Panc1 (cell line): ENCODE results near the gene KIAA0232. TPM values are rescaled to one million over a fixed set of nuclear protein-coding genes. Genes with fewer than 3 reads are reported as not detected.

Source experiments
- ATAC-seq: fragments of 200-7000 bp; cut with Tn5 transposase; 2 replicates; pipeline ENCODE4 v1.9.1; 2020; ENCODE audit warnings: mild to moderate bottlenecking, moderate library complexity
- BruUV-seq: library from RNA; stranded (reverse); fragments of 400-500 nt; replicated peaks from 2 replicates; lab custom pipeline; 2021; lab: Mats Ljungman, UMichigan
- CTCF ChIA-PET: fragments of 300-600 bp; sonication (Branson Sonifier 250); formaldehyde crosslinking; loops from one replicate; lab custom pipeline; 2022; ENCODE audit warnings: antibody characterized with exemption; lab: Charles Lee
- POLR2A ChIA-PET: fragments of 300-600 bp; sonication (Branson Sonifier 250); formaldehyde crosslinking; loops from one replicate; lab custom pipeline; 2022; ENCODE audit warnings: antibody characterized with exemption; lab: Charles Lee
- DNase-seq: peaks from one replicate; pipeline ENCODE4 v3.0.0-alpha.2; 2010; ENCODE audit warnings: low read depth, low spot score
- H3K27ac ChIP-seq: 2 replicates; pipeline ENCODE4 v1.5.1; 2011; ENCODE audit warnings: mild to moderate bottlenecking, low read length, inconsistent platforms
- H3K27me3 ChIP-seq: fragments of 200-500 bp; sonication (Bioruptor generic); 2 replicates; pipeline ENCODE4 v1.6.0; 2014; ENCODE audit warnings: low read length, inconsistent platforms; ENCODE audit not compliant: control insufficient read depth, insufficient read depth
- H3K36me3 ChIP-seq: fragments of 200-500 bp; sonication (Bioruptor generic); 2 replicates; pipeline ENCODE4 v1.5.1; 2014; ENCODE audit warnings: inconsistent platforms, mild to moderate bottlenecking, low read length, moderate library complexity; ENCODE audit not compliant: control insufficient read depth, insufficient read depth
- H3K4me1 ChIP-seq: 2 replicates; pipeline ENCODE4 v1.5.1; 2011; ENCODE audit warnings: inconsistent platforms, mild to moderate bottlenecking, low read length, moderate library complexity; ENCODE audit not compliant: control insufficient read depth, insufficient read depth
- H3K4me3 ChIP-seq, 2 experiments: 2 replicates each; pipeline ENCODE4 v1.5.1; 2011 to 2012; ENCODE audit warnings: low read depth in 2 of 2, low read length in 2 of 2, mild to moderate bottlenecking in 2 of 2, inconsistent platforms in 1 of 2, moderate library complexity in 1 of 2
- H3K9me3 ChIP-seq: fragments of 200-500 bp; sonication (Bioruptor generic); 2 replicates; pipeline ENCODE4 v1.5.1; 2014; ENCODE audit warnings: low read depth, mild to moderate bottlenecking, inconsistent platforms, low read length, moderate library complexity; ENCODE audit not compliant: control insufficient read depth, insufficient read depth
- POLR2AphosphoS5 ChIP-seq: IDR thresholded peaks from 2 replicates; pipeline ENCODE4 v1.6.1; 2012; ENCODE audit warnings: mild to moderate bottlenecking, low read depth, low read length, moderate library complexity
- SIN3A ChIP-seq: IDR thresholded peaks from 2 replicates; pipeline ENCODE4 v1.6.1; 2012; ENCODE audit warnings: low read depth, mild to moderate bottlenecking, low read length, moderate library complexity, borderline replicate concordance; ENCODE audit not compliant: insufficient read depth
- TCF7L2 ChIP-seq: IDR thresholded peaks from 2 replicates; pipeline ENCODE4 v1.6.1; 2011; ENCODE audit warnings: mild to moderate bottlenecking, low read depth, low read length, inconsistent platforms
- in situ Hi-C: cut with HindIII; loops from 2 replicates; pipeline ENCODE4 v1.10.0; 2016; ENCODE audit warnings: low sequenced_read_pairs, low pct_unique_long_range_greater_than_20kb
- intact Hi-C: fragments of 100-400 bp; cut with micrococcal nuclease; formaldehyde crosslinking; loops from one replicate; pipeline ENCODE4 v1.10.0; 2022; ENCODE audit not compliant: unreplicated experiment
- total RNA-seq: library from RNA; stranded (reverse); gene quantifications from one replicate; pipeline ENCODE4 v1.2.1, GENCODE V29; 2021; ENCODE audit not compliant: unreplicated experiment
- TF ChIP-seq, protein P1 (sequence below), 2 experiments: IDR thresholded peaks; 2 replicates each; pipeline ENCODE4 v1.6.1; 2011 to 2012; ENCODE audit warnings: low read depth in 2 of 2, control low read depth in 1 of 2, low read length in 1 of 2, mild to moderate bottlenecking in 1 of 2, moderate library complexity in 1 of 2; ENCODE audit not compliant: insufficient read depth in 1 of 2
- TF ChIP-seq, protein P2 (sequence below): fragments of 450-650 bp; IDR thresholded peaks from 2 replicates; pipeline ENCODE4 v1.5.1; 2017; ENCODE audit warnings: mild to moderate bottlenecking

The KIAA0232 gene
- total RNA-seq, 1 experiment from 2014 or later, result 20.2 TPM

DNA sequence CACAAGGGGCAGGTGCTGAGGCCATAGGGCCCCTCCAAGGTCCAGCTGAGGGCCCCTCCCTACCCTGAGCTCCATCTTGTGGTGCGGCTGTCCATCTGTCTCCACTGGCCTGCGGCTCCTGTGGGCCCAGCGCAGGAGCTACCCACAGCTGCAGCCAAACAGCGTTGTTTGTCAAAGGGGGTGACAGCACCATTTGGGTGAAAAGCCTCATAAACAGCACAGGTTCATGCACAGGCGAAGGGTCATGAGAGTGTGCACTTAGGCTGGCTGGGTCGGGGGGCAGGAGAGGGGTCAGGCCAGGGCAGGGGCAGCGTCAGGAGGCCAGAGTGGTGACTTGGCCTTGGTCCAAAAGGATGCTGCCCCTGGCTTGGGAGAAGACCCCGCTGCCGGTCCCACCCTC lies 34.2 kb upstream of the KIAA0232 start:
- no peaks in the 10 kb centered on the region for H3K27me3 ChIP-seq
- intact Hi-C loops, result no loop called here
- no TSS peak for BruUV-seq
- ChIA-PET CTCF (no interaction called here), POLR2A (no interaction called here)
- in situ Hi-C loops, result no loop called here
- H3K9me3 ChIP-seq, result no peaks in the 10 kb centered on the region
- DNase-seq (no peak), ATAC-seq (no peak)
- no peak overlapping the region for H3K4me3 ChIP-seq
- TF ChIP-seq SIN3A (no peak), TCF7L2 (no peak), POLR2AphosphoS5 (no peak)
- TF ChIP-seq, protein P1, sequence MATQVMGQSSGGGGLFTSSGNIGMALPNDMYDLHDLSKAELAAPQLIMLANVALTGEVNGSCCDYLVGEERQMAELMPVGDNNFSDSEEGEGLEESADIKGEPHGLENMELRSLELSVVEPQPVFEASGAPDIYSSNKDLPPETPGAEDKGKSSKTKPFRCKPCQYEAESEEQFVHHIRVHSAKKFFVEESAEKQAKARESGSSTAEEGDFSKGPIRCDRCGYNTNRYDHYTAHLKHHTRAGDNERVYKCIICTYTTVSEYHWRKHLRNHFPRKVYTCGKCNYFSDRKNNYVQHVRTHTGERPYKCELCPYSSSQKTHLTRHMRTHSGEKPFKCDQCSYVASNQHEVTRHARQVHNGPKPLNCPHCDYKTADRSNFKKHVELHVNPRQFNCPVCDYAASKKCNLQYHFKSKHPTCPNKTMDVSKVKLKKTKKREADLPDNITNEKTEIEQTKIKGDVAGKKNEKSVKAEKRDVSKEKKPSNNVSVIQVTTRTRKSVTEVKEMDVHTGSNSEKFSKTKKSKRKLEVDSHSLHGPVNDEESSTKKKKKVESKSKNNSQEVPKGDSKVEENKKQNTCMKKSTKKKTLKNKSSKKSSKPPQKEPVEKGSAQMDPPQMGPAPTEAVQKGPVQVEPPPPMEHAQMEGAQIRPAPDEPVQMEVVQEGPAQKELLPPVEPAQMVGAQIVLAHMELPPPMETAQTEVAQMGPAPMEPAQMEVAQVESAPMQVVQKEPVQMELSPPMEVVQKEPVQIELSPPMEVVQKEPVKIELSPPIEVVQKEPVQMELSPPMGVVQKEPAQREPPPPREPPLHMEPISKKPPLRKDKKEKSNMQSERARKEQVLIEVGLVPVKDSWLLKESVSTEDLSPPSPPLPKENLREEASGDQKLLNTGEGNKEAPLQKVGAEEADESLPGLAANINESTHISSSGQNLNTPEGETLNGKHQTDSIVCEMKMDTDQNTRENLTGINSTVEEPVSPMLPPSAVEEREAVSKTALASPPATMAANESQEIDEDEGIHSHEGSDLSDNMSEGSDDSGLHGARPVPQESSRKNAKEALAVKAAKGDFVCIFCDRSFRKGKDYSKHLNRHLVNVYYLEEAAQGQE (IDR thresholded peaks at IDR 0.05; ENCODE audit: insufficient read depth in 1 of 2, low read depth in 2 of 2, low read length in 1 of 2), result no peak
- TF ChIP-seq, protein P2, sequence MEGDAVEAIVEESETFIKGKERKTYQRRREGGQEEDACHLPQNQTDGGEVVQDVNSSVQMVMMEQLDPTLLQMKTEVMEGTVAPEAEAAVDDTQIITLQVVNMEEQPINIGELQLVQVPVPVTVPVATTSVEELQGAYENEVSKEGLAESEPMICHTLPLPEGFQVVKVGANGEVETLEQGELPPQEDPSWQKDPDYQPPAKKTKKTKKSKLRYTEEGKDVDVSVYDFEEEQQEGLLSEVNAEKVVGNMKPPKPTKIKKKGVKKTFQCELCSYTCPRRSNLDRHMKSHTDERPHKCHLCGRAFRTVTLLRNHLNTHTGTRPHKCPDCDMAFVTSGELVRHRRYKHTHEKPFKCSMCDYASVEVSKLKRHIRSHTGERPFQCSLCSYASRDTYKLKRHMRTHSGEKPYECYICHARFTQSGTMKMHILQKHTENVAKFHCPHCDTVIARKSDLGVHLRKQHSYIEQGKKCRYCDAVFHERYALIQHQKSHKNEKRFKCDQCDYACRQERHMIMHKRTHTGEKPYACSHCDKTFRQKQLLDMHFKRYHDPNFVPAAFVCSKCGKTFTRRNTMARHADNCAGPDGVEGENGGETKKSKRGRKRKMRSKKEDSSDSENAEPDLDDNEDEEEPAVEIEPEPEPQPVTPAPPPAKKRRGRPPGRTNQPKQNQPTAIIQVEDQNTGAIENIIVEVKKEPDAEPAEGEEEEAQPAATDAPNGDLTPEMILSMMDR, result no peak
- H3K36me3 ChIP-seq, result no peaks in the 10 kb centered on the region
- peak overlapping the region; percentile 57; the same call in 1 of the 2 replicates for H3K27ac ChIP-seq
- peaks cover 32% of the 10 kb centered on the region for H3K4me1 ChIP-seq

DNA sequence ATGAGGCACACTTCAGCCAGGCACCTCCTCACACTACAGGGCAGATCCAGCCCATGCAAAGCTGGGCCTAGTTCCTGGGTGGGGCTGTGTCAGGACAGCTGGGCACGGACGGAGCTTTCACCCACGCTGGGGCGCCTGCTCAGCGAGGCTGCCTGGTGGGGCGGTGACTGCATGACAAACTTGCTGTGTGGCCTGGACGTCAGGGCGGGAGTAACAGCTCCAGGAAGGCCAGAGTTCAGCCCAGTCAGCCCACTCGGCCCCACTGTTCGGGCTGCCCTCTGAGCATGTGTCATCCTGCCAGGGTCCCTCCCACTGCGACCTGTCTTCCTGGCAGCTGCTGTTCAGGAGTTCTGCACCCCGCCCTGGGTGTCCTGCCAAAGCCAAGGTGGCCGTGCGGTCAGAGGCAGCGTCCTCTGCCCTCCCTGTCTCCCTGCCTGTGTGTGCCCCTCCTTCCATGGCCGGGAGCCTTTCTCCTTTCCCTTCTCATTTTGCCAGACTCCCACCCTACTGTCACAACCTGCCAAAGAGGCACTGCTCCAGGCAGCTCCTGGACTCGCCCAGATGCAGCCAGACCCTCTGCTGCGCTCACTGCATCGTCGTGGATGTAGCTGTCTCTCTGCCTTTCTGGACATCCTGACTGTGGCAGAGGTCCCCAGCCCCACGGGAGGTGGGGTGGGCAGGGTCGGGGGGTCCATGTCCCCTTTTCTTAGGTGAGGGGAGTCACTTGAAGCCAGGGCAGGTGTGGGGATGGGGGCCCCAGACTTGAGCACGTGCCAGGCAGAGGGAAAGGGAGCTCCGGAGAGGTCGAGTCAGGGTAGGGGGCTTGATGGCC lies 33.0 kb upstream of the KIAA0232 start:
- in situ Hi-C loops, result no loop called here

More for the DNA sequence above, 33.0 kb upstream of the KIAA0232 start:
- POLR2A ChIA-PET, result interaction anchor here (0.5 to 0.6 kb wide), 2 partner anchors 41 to 49 kb away, joined by 7 to 9 read pairs; no protein-coding TSS in a partner anchor
- Histone ChIP-seq H3K4me1 (peaks cover 32% of the 10 kb centered on the region), H3K9me3 (no peaks in the 10 kb centered on the region), H3K36me3 (no peaks in the 10 kb centered on the region), H3K4me3 (no peak overlapping the region), H3K27me3 (no peaks in the 10 kb centered on the region), H3K27ac (peak overlapping the region; percentile 17; the same call in 1 of the 2 replicates)
- no TSS peak for BruUV-seq
- ATAC-seq, result peak; percentile 59
- no peak for DNase-seq
- TF ChIP-seq TCF7L2 (no peak), POLR2AphosphoS5 (no peak), SIN3A (no peak)
- TF ChIP-seq, protein P1 (IDR thresholded peaks at IDR 0.05; ENCODE audit: insufficient read depth in 1 of 2, low read depth in 2 of 2, low read length in 1 of 2), result no peak
- TF ChIP-seq, protein P2, result no peak
- intact Hi-C loops, result no loop called here
- CTCF ChIA-PET, result no interaction called here
